ENCODE results near the gene OLA1.

The OLA1 gene

DNA sequence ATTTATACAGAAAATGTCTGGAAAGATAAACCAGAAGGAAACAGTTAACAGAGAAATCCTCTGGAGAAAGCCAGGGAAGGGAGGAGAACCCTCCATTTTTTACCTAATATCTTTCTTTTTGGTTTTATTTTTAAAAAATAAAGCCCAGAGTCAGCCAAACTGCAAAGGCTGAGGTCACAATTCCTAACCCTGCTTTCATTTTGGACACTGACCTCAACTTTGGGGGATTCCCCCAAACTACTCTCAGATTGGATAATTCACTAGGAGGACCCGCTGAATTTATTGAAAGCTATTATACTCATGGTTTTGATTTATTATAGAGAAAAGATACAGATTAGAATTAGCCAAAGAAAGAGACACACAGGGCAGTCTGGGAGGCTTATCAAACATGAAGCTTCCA is 189.9 kb downstream of the OLA1 start:
- DNase-seq, result no peak

DNA sequence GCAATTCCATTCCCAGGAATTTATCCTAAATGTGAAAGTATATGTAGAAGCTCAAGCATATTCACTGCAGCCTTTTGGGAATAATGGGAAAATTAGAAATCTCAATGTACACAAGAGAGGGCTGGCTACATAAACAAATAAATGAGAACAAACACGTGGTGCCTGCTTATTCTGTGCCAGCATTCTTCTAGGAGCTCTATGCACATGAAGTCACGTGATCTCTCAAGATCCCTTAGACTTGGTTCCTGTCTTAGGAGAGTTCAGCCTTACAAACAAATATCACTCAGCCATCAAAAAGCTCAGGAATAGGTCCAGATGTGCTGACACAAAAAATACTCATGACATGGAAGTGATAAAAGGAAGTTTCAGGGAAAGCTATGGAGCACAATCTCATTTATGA is 190.3 kb downstream of the OLA1 start:
- DNase-seq, result no peak

DNA sequence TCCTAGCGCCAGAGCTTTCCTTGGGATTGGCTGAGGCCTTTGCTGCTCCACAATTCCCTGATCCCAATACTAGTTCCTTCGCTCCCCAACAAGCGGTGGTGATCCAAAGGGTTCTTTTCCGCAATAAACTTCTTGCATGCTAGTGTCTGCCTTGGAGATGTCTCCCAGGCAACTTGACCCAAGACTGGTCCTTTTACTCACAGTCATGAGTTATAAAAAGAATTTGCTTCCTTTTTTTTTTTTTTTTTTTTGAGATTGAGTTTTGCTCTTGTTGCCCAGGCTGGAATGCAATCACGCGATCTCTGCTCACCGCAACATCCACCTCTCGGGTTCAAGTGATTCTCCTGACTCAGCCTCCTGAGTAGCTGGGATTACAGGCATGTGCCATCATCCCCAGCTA is 193.4 kb downstream of the OLA1 start:
- no peak for DNase-seq

DNA sequence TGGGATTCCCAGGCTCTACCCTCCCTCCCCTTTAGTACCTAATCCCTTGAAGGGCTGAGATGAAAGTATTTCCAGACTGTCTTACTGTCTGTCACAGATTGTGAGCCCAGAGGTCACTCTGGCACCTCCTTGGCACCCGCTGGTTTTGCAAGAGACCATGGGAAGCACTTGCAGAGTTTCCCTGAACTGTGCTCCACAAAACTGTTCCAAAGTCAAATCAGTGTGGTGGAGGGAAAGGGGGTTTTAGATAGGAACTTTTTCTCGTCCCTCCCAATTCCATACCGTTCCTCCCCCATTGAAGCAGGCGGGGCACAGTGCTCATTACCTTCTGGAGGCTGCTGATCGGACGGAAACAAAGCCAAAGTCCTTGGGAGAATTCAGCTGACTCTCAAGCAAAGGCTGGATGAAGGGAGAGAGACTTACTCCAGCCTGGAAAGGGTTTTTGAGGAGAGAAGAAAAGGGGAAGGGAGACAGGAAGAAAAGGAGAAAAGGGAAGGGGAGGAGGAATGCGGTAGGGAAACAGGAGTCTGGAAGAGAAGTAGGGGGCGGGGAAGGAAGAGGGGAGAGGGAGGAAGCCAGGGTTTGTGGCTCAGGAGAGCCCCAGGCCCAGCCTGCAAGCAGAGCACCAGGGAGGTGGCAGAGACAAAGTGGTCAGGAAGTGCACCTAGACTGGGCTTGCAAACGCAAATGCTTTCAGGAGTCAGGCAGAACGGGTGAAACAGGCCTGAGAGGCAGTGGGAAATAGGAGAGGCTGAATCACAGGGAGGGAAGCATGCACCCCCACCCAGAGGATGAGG is 194.8 kb downstream of the OLA1 start:
- DNase-seq, result no peak

DNA sequence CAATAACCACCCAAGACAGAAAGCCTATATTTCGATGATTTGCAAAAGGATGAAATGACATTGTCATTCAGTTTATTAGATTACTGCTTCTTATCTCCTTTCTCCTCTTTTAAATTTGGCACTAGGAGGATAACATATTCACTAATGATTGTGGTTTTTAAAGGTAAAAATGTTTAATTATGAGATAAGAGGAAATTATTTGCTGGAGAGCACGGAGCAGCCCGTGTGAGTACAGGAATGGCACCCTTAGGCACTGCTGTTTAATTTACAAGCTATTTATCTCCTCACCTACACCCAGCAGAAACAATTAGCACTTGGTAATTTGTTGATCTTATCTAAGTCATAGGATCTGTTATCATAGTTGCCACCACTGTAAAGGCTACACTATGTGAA is 195.8 kb downstream of the OLA1 start:
- DNase-seq, result no peak

DNA sequence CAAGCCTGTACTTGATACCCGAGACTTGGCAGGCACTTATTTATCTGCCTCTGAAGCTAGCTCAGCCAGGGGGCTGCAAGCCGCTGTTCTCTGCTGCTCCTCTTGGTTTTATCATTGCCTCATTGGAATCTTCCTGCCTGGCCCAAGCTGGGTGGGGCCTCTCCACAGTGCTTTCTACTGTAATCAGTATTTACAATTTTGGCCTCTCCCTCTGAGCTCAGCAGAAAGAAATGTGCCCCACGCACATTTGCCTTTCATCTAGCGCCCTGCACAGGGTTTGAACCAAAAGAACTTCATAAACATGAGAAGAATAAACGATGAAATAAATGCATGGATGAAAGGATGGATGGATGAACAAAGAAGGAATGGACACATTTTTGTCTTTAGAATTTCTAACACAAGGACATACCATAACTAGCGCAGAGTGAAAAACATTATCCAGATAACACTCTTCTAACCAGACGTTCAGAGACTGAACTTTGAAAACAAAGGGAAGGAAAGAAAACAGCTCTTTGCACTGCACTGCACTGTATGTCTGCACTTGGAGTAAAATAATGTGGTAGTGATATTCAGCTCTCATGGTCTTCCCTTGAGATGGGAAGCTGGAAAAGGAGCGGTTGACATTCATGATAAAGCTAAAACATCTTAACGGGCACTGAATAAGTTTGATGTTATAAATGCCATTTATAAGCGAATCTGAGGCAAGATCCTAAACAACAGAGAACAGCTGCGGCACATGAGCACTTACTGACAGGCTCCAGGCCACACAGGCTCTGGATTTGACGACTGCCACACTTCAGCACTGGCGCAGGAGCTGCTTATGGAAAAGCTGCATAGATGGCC is 196.4 kb downstream of the OLA1 start:
- DNase-seq, result peak; percentile 4

DNA sequence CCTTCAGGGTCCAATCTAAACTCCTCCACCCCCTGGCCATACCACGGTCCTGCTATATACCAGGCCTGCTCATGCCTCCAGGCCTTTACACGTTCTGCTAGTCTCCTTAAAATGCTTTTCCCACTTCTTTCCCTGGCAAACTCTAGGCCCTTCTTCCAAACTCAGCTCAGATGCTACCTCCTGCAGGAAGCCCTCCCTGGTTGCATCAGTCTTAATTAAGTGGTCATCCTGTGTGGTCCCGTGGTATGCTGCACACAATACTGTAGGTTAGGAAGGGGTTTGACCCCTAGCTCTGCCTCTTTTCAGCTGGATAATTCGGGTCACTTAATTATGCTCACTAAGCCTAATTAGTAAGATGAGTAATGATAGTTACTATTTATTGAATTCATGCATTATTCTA is 197.3 kb downstream of the OLA1 start:
- DNase-seq, result no peak

DNA sequence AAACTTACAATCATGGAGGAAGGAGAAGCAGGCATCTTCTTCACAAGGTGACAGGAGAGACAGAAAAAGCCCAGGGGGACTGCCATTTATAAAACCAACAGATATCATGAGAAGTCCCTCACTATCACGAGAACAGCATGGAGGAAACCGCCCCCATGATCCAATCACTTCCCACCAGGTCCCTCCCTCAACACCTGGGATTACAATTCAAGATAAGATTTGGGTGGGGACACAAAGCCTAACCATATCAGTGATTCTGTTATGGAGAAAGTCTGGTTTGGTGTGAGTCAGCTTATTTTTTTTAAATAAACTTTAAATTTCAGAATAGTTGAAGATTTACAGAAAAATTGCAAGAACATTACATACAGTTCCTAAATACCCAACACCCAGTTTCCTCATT is 198.4 kb downstream of the OLA1 start:
- DNase-seq, result no peak

DNA sequence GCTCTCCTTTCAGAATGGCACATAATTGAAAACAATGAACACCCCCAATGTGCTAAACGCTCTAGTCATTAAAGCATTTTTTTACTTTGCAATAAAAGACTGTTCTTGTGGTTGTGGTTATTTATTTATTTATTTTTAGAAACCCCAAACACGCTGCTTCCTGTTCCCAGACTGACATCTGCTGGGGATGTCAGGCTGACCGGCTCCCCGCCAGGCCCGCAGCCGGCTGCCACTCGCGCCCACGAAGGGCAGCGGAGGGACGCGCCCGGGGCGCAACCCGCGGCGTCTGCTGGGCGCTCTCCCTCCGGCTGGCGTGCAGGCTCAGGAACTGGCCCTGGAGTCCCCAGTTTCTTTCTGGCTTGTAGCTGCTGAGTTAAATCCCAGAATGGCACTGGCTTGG is 200.1 kb downstream of the OLA1 start:
- no peak for DNase-seq

DNA sequence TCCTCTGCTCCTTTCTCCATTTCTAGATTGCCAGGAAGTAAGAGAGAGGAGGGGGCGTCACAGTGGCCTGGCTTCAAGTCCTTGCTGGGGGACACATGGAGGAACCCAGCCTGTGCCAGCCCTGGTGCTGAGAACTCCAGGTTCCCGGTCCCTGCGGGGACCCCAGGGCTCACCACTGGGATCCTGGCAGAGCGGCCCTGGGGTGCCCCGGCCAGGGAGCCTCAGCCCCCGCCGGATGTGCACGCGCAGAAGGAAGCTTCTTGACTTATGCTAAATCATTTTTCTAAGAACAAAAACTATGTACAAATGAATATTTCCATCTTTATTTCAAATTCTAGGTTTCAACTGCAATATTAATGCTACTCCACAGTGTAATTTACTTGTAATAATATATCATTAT is 200.6 kb downstream of the OLA1 start:
- no peak for DNase-seq

DNA sequence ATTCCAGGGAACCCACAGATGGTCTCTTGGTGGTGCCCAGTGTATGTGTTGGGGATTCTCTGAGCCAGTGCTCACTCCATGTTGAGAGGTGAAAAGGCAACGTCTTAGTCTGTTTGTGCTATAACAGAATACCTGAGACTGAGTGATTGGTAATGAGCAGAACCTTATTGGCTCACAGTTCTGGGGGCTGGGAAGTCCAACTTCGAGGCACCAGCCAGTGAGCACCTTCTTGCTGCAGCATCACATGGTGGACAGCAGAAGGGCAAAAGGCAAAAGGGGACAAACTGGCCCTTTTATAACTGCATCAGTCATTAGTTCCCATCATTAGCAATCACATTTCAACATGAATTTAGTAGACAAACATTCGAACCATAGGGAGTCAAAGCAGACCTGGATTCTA is 202.2 kb downstream of the OLA1 start:
- no peak for DNase-seq

DNA sequence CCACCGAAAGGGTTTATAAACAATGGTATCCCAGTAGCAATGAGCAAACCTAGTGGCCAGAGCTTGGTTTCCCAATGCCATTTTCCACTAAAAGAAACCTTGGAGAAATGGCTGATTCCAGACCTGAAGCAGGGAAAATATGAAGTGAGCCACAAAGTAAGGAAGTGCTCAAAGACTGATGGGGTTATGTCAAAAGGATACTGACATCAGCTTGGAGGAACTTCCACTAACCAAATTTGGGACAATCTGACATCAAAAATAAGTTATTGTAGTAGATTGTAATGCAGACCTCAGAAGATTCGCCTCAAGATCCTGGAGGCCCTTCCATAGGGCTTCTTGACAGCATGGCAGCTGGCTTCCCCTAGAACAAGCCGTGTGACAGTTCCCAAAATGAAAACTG is 203.8 kb downstream of the OLA1 start:
- DNase-seq, result no peak

DNA sequence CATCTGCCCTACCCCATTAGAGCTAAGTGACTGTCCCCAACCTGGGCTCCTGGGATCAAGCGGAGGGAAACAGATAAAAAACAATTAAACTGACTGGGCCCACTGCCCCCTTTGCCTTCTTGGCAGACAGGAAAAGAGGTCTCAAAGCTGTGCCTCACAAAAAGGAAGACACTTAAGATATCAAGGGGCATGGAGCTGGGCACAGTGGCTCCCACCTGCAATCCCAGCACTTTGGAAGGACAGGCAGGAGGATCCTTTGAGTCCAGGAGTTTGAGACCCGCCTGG is 208.0 kb downstream of the OLA1 start:
- no peak for DNase-seq

DNA sequence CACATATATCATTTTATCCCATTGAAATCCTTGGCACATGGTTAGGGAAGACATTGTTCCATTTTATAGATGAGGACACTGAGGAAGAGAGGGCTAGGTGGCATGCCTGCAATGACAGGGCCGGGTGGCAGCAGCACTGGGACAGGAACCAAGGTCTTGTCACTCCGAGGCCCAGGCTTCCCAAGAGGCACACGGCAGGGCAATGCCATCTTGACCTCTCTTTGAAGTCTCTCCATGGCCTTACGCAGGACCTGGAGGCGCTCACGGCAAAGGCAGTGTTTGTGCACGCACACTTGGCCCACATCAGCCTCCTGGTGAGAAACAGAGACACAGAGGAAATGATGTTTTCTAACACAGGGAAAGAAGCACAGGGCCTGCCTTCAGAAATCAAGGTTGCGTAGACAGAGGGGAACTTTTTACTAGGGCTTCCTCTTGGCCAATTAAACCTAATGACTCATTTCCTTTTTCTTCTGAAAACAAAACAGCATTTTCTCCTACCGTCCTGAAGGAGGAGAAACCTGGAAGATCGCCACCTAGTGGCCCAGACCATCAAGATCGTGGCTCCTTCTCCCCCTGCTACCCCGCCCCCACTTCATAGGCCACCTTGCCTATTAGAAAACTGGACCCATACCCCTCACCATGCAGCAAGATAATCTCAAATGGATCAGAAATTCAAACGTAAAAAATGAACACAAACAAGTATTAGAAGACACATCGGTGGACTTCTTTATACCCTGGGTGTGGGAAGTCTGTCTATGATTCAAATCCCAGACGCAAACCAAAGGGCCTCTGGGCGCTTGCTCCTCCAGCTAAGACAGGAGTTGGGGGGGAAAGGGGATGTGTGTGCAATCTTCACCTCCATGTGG is 208.5 kb downstream of the OLA1 start:
- peak; percentile 75 for DNase-seq

DNA sequence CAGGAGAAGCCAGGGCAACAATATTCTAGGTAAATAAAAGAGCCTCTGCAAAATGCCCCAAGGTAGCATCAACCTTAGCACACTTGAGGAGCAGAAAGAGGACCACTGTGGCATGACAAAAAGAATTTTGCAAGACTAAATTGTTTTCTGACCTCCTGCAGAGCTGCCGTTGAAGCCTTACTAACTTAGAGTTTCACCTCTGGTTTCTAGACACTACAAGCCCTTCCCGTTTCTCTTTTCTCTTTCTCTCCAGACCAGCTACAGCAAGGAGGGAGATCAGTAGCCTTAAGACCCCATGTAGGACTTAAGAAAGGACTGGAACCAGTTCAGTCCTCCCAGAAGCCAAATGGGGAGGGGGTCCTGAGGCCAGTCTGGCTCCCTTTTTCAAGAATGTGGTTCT is 209.9 kb downstream of the OLA1 start:
- DNase-seq, result no peak

DNA sequence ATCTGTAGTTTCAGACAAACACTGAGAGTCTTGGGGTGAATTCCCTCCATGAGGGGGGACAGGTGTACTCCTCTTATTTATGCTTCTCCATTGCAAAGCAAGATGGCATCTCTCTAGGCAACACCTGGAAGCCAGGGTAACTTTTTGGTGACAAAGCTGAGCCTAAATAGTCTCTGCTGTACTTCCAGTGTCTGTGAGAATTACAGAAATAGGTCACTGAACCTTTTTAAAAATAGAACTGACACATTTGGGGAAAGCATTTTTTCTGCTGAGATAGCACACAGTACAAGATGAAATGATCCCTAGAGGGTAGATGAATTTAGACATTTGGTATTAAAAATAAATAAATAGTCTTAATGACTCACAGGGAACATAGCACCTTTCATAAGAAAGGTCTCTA is 211.5 kb downstream of the OLA1 start:
- DNase-seq, result no peak

DNA sequence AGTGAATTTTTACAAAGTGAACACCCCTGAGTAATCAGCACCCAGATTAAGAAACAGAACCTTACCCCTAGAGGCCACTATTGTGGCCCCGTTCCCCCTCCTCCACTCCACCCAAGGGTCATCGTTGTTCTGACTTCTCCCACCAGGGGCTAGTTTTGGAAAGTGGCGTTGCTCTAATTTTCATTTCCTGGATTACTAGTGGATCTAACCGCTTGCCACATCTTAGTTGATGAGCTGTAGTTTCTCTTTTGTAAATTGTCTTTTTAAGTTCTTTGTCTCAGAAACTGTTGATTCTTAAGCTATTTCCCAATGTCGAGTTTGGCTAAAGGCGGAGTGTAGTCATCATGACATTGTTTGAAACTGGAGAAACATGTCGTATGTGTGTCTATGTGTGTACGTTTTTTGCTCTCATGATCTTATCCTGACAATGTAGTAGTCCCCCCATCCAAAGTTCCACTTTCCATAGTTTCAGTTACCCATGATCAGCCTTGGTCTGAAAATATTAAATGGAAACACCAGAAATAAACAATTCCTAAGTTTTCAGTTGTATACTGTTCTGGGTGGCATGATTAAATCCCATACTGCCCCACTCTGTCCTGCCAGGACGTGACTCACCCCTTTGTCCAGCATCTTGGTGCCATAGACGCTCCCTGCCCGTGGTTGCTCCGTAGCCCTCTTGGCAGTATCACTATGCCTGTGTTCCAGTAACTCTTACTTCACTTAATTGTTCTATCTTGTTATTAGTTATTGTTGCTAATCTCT is 212.2 kb downstream of the OLA1 start:
- DNase-seq, result no peak

DNA sequence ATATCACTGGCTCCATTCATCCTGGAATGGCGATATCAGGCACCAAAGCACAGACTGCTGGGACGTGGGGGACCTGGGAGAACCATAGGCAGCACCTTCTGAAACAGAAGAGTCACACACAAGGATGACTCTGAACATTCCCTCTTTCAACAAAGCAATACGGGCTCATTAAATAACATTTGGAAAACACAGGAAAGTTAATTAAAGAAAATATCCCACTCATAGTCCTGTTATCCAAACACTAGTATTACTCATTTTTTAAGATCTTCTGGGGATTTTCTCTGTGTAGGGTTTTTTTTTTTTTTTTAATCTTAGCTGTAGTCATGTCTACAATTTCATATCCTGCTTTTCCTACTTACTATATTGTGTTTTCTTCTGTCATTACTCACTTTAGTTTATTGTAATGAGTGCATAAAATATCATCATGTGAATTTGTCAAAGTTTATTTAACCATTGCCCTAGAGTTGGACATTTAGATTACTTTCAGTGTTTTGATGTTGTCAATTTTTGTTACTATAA is 213.2 kb downstream of the OLA1 start:
- DNase-seq, result no peak

DNA sequence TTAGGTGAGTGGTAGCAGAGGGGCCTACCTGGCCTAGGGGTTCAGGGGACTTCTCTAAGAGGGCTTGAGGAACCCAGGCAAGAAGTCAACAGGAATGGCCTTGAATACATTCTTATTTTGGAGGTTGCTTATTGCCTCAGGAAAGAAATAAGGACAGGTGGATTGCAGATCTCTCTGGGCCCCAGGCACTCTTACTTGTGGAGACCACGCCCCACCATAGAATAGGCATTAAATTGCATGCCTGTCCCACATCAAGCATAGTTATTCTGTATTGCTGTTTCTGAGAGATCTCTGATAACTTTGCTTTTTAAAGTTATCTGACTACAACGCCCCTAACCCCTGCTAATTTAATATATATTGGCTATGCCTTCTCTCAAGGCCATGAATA is 215.2 kb downstream of the OLA1 start:
- DNase-seq, result no peak

DNA sequence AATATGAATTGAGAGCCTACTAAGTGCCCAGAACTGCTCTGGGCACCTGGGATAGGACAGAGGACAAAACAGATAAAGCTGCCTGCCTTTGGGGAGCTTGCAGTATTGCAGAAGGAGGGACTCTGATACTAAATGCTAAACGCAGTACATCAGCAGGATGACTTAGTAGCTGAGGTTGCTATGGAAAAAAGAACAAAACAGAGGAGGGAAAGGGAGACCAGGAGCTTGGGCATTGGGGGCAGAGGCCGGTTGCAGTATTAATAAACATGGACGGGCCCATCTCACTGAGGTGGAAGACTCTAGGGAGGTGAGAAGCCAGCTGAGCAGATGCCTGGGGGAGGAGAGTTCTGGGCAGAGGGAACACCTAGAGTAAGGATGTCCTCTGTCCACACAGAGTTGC is 217.1 kb downstream of the OLA1 start:
- DNase-seq, result no peak

DNA sequence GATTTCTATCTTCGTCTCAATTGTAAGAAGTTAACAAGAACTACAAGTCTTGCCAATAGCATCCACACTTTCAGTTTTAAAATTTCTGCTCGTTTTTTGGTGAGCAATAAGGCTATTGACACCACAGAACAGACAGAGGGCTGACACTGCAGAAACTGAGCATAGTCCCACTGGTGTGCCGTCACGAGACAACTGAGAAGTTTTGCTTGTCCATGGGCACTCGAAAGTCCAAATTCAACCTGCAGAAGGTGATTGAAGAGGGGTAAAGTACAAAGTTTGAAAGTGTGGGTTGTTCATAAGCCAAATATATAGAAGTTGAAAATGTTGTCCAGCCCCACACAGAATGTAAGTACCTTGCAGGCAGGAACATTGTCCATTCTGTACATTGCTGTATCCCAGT is 219.4 kb downstream of the OLA1 start:
- no peak for DNase-seq

DNA sequence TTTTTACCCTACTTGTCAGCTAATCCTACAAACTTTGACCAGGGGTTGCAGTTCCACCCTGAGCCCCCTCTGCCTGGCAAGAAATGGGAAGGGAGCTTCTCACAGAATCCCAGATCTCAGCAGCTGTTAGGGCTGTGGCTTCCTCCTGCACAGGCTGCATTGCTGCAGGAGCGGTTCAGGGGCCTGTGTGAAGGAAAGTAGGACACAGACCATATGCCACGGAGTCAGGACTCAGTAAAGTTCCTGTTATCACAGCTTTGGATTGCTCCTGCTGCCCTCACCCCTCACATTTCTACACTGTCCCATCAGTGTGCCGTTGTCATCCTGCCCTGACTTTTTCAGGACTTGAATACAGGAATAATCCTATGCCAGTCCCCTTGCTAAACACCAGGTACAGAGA is 220.4 kb downstream of the OLA1 start:
- no peak for DNase-seq

Data from NCI-H69 (cell line).